Measurements from ENCODE around the gene RRBP1.

Gene RRBP1

GRCh38 chr20:17641993-17642392 lies 40.0 kb downstream of the RRBP1 start:
- Histone ChIP-seq H3K79me2 (ENCODE audit: insufficient read depth, low read length) (no peaks in the 10 kb centered on the region), H3K36me3 (ENCODE audit: insufficient read depth, low read length) (peaks cover 11% of the 10 kb centered on the region; the same call in 1 of the 2 replicates), H3K4me1 (ENCODE audit: insufficient read depth, low read length, severe bottlenecking) (peaks cover 31% of the 10 kb centered on the region)

GRCh38 chr20:17641520-17641964 lies 40.5 kb downstream of the RRBP1 start:
- H3K4me3 ChIP-seq (ENCODE audit: low read depth, low read length, poor library complexity, severe bottlenecking), result no peak overlapping the region
- H3K9me3 ChIP-seq (ENCODE audit: low read length), result no peaks in the 10 kb centered on the region
- no peaks in the 10 kb centered on the region for H3K79me2 ChIP-seq (ENCODE audit: insufficient read depth, low read length)
- no peak for TF ChIP-seq EZH2 (IDR thresholded peaks at IDR 0.05; ENCODE audit: borderline replicate concordance, low read length)
- TF ChIP-seq, protein P1, sequence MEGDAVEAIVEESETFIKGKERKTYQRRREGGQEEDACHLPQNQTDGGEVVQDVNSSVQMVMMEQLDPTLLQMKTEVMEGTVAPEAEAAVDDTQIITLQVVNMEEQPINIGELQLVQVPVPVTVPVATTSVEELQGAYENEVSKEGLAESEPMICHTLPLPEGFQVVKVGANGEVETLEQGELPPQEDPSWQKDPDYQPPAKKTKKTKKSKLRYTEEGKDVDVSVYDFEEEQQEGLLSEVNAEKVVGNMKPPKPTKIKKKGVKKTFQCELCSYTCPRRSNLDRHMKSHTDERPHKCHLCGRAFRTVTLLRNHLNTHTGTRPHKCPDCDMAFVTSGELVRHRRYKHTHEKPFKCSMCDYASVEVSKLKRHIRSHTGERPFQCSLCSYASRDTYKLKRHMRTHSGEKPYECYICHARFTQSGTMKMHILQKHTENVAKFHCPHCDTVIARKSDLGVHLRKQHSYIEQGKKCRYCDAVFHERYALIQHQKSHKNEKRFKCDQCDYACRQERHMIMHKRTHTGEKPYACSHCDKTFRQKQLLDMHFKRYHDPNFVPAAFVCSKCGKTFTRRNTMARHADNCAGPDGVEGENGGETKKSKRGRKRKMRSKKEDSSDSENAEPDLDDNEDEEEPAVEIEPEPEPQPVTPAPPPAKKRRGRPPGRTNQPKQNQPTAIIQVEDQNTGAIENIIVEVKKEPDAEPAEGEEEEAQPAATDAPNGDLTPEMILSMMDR (IDR thresholded peaks at IDR 0.05; ENCODE audit: low read length), result no peak
- H3K36me3 ChIP-seq (ENCODE audit: insufficient read depth, low read length), result peaks cover 11% of the 10 kb centered on the region; the same call in 1 of the 2 replicates
- H3K9me2 ChIP-seq (ENCODE audit: low read depth, low read length), result no peaks in the 10 kb centered on the region
- H3K9ac ChIP-seq (ENCODE audit: low read length), result no peak overlapping the region
- H2AFZ ChIP-seq (ENCODE audit: low read length), result no peak overlapping the region
- no peak overlapping the region for H3K4me2 ChIP-seq (ENCODE audit: low read length)
- H3K27ac ChIP-seq (ENCODE audit: low read depth, low read length, poor library complexity, severe bottlenecking), result no peak overlapping the region
- H3K4me1 ChIP-seq (ENCODE audit: insufficient read depth, low read length, severe bottlenecking), result peaks cover 29% of the 10 kb centered on the region
- H3K27me3 ChIP-seq (ENCODE audit: insufficient read depth, low read length), result no peaks in the 10 kb centered on the region
- no peaks in the 10 kb centered on the region for H3F3A ChIP-seq (ENCODE audit: insufficient read depth, low read length)
- H4K20me1 ChIP-seq (ENCODE audit: insufficient read depth, low read length), result no peaks in the 10 kb centered on the region

More at GRCh38 chr20:17641993-17642392, 40.0 kb downstream of the RRBP1 start:
- Histone ChIP-seq H3K9me3 (ENCODE audit: low read length) (no peaks in the 10 kb centered on the region), H3K27me3 (ENCODE audit: insufficient read depth, low read length) (no peaks in the 10 kb centered on the region), H3F3A (ENCODE audit: insufficient read depth, low read length) (no peaks in the 10 kb centered on the region), H4K20me1 (ENCODE audit: insufficient read depth, low read length) (no peaks in the 10 kb centered on the region), H3K4me2 (ENCODE audit: low read length) (no peak overlapping the region), H3K9me2 (ENCODE audit: low read depth, low read length) (no peaks in the 10 kb centered on the region), H2AFZ (ENCODE audit: low read length) (no peak overlapping the region), H3K4me3 (ENCODE audit: low read depth, low read length, poor library complexity, severe bottlenecking) (no peak overlapping the region), H3K9ac (ENCODE audit: low read length) (no peak overlapping the region), H3K27ac (ENCODE audit: low read depth, low read length, poor library complexity, severe bottlenecking) (no peak overlapping the region)
- TF ChIP-seq, protein P1 (IDR thresholded peaks at IDR 0.05; ENCODE audit: low read length), result no peak
- TF ChIP-seq EZH2 (IDR thresholded peaks at IDR 0.05; ENCODE audit: borderline replicate concordance, low read length), result no peak

DNA sequence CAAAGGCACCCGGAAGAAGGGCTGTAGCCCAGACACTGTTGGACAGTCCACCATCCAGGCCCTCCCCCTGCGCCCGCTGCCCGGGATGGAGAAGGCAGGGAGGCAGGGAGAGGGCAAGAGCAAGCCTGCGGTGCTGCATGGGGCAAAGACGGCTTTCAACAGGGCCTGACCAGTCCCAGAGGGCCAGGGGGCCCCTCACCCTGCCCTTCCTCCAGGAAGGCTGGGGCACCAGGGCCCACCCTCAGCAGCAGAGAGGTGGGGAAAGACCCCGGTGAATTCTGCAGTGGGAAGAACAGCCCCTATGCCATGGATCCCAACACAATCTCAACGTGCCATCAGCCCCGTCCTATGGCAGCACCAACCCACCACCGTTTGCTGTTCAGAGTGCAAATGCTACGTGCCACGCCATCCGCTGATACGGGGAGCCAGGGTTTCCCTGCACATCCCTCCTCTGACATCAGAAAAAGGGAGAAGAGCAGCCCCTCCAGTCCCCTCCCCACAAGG lies 41.1 kb downstream of the RRBP1 start:
- H3K4me2 ChIP-seq (ENCODE audit: low read length), result no peak overlapping the region
- no peaks in the 10 kb centered on the region for H3K27me3 ChIP-seq (ENCODE audit: insufficient read depth, low read length)
- H3K9me3 ChIP-seq (ENCODE audit: low read length), result no peaks in the 10 kb centered on the region
- no peaks in the 10 kb centered on the region for H3F3A ChIP-seq (ENCODE audit: insufficient read depth, low read length)
- peaks cover 11% of the 10 kb centered on the region; the same call in 1 of the 2 replicates for H3K36me3 ChIP-seq (ENCODE audit: insufficient read depth, low read length)
- no peak overlapping the region for H3K4me3 ChIP-seq (ENCODE audit: low read depth, low read length, poor library complexity, severe bottlenecking)
- TF ChIP-seq, protein P1 (IDR thresholded peaks at IDR 0.05; ENCODE audit: low read length), result no peak
- no peak for TF ChIP-seq EZH2 (IDR thresholded peaks at IDR 0.05; ENCODE audit: borderline replicate concordance, low read length)
- H3K27ac ChIP-seq (ENCODE audit: low read depth, low read length, poor library complexity, severe bottlenecking), result no peak overlapping the region
- no peak overlapping the region for H3K9ac ChIP-seq (ENCODE audit: low read length)
- no peaks in the 10 kb centered on the region for H3K9me2 ChIP-seq (ENCODE audit: low read depth, low read length)
- H2AFZ ChIP-seq (ENCODE audit: low read length), result no peak overlapping the region
- H3K4me1 ChIP-seq (ENCODE audit: insufficient read depth, low read length, severe bottlenecking), result peaks cover 28% of the 10 kb centered on the region
- H4K20me1 ChIP-seq (ENCODE audit: insufficient read depth, low read length), result no peaks in the 10 kb centered on the region
- no peaks in the 10 kb centered on the region for H3K79me2 ChIP-seq (ENCODE audit: insufficient read depth, low read length)

Measured in OCI-LY1 (cell line).